ENCODE measurements around the gene UFSP1.

The UFSP1 gene

DNA sequence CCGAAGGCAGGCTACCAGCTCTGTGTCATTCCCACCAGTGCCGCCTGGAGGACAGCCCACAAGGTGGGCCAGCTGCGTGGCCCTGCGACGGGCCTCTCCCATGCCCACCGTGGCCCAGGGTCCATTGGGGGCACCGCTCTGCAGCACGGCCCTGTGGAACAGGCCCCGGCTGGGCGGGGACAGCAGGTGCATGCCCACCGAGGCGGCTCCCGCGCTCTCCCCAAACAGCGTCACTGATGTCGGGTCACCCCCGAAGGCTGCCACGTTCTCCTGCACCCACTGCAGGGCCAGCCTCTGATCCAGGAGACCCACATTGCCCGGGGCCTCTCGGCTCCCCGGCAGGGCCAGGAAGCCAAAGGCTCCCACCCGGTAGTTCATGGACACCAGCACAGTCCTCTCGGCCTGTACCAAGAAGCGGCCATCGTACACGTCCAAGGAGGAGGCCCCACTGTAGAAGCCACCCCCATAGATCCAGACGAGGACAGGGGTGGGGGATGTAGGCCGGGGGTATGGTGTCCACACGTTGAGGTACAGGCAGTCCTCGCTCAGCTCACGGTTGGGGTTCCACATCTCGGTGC lies 3.9 kb upstream of the UFSP1 start:
- DNase-seq (ENCODE audit: insufficient read length, low spot score) (no peak), FAIRE-seq (no peak)
- no peak for TF ChIP-seq CTCF (IDR thresholded peaks at IDR 0.05; ENCODE audit: insufficient read depth, missing control alignments)

DNA sequence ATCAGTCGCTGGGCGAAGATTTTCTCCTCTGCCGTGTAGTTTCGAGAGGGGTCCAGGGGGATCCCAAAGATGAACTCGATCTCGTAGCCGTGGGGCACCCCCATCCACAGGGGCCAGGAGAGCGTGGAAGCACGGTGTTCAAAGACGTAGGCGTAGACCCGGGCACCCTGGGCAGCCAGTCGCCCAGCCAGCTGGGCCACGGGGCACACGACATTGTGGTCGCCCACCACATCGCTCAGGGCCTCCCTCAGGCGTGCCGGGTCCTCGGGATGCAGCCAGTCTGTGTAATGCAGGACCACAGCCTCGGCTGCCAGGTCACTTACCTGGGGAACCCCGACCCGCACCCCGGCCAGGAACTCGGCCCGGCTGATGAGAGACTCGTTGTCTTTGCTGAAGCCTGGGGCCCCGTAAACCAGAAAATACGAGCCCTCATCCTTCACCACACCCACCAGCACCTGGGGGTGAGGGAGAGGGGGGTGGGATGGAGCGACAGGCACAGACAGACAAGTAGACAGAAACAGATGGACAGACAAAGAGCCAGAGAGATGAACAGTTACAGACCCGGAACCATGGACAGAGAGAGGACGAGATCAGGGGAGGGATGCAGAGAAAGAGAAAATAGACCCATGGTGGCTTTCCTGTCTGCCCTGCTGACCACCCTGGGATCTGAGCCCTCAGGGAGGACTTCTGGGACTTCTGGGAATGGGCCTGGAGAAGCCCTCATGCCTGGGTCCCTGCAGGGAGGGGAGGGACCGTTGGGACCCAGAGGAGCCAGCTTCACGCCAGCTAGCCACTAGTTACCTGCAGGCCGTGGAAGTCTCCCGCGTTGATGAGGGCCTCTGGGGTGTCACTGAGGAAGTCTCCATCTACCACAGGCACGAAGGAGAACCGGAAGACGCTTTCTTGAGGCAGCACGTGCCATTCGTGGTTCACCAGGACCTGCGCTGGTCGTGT lies 3.1 kb upstream of the UFSP1 start:
- no peak for TF ChIP-seq CTCF (IDR thresholded peaks at IDR 0.05; ENCODE audit: insufficient read depth, missing control alignments)
- DNase-seq (ENCODE audit: insufficient read length, low spot score) (no peak), FAIRE-seq (no peak)

GRCh38 chr7:100891568-100892247 lies 2.2 kb upstream of the UFSP1 start:
- no peak for DNase-seq (ENCODE audit: insufficient read length, low spot score)
- no peak for TF ChIP-seq CTCF (IDR thresholded peaks at IDR 0.05; ENCODE audit: insufficient read depth, missing control alignments)
- no peak for FAIRE-seq

DNA sequence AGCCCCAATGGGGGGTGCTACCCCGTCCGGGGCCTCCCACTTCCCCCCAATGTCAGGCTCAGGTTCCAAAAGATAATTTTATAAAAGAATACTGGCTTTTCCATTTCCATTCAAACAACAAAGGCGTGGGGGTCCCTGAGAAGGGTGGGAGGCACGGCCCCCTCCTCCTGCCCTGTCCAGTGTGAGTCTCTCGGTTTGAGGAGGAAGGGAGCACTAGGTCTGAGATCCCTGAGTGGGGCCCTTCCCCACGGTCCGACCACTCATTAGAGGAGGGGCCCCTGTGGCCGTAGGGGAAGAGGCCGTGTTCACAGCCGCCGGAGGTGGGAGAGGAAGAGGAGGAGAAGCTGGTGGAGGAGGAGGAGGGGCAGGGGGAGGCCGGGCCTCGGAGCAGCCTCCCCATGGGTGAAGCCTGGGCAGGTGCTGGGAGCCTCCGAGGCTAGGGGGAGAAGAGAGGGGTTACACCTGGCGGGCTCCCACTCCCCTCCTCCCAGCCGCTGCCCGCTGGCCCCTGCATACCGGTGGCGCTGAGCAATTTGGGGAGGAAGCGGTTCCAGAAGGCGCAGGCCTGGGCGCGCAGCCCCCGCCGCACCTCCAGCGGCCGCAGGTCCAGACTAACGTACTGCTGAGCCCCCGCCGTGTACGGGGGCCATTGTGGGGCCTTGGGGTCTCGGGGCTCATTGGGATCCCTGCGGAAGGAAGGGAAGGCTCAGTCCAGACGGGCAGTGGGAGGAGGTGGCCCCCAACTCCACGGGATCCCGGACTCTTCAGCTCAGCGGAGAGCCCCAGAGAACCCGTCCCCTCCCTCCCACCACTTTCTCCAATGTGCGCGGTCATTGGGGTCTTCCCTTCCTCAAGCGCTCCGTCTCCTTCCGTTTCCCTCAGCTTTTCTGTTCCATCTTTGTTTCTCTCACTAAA lies 1.4 kb upstream of the UFSP1 start:
- TF ChIP-seq CTCF (IDR thresholded peaks at IDR 0.05; ENCODE audit: insufficient read depth, missing control alignments) = no peak
- DNase-seq (ENCODE audit: insufficient read length, low spot score) = no peak
- no peak for FAIRE-seq

GRCh38 chr7:100888291-100888987 lies 1.1 kb downstream of the UFSP1 start:
- DNase-seq (ENCODE audit: insufficient read length, low spot score) (no peak), FAIRE-seq (no peak)

More at GRCh38 chr7:100888291-100888987, 1.1 kb downstream of the UFSP1 start:
- no peak for TF ChIP-seq CTCF (IDR thresholded peaks at IDR 0.05; ENCODE audit: insufficient read depth, missing control alignments)
